Karpas-422 (cell line): Measurements from ENCODE around the gene OSCP1. TPM values are rescaled to one million over a fixed set of nuclear protein-coding genes. Genes with fewer than 3 reads are reported as not detected.

Source experiments
- DNase-seq: peaks from one replicate; pipeline ENCODE4 v3.0.0-alpha.2; 2015
- H2AFZ ChIP-seq: fragments of 200-600 bp; sonication (generic); 2 replicates; pipeline ENCODE4 v1.6.1; 2014; ENCODE audit warnings: antibody characterized with exemption, low read length, mixed read lengths
- H3K27ac ChIP-seq: fragments of 200-600 bp; sonication (generic); 2 replicates; pipeline ENCODE4 v1.5.1; 2014; ENCODE audit warnings: mild to moderate bottlenecking, low read length, moderate library complexity
- H3K27me3 ChIP-seq: fragments of 200-600 bp; sonication (generic); 2 replicates; pipeline ENCODE4 v1.6.1; 2014; ENCODE audit warnings: low read length, mixed read lengths
- H3K36me3 ChIP-seq: fragments of 200-600 bp; sonication (generic); 2 replicates; pipeline ENCODE4 v1.6.1; 2014; ENCODE audit warnings: low read length, mixed read lengths; ENCODE audit not compliant: insufficient read depth
- H3K4me1 ChIP-seq: fragments of 200-600 bp; sonication (generic); 2 replicates; pipeline ENCODE4 v1.6.1; 2014; ENCODE audit warnings: mild to moderate bottlenecking, low read length, mixed read lengths
- H3K4me2 ChIP-seq: fragments of 200-600 bp; sonication (generic); 2 replicates; pipeline ENCODE4 v1.6.1; 2014; ENCODE audit warnings: low read length, low read depth, mild to moderate bottlenecking; ENCODE audit not compliant: poor library complexity, severe bottlenecking
- H3K4me3 ChIP-seq: fragments of 200-600 bp; sonication (generic); 2 replicates; pipeline ENCODE4 v1.5.1; 2014; ENCODE audit warnings: mild to moderate bottlenecking, antibody characterized with exemption, low read length, mixed read lengths
- H3K79me2 ChIP-seq: fragments of 200-600 bp; sonication (generic); 2 replicates; pipeline ENCODE4 v1.6.1; 2014; ENCODE audit warnings: mild to moderate bottlenecking, low read length, mixed read lengths
- H3K9ac ChIP-seq: fragments of 200-600 bp; sonication (generic); 2 replicates; pipeline ENCODE4 v1.6.0; 2014; ENCODE audit warnings: low read length
- H3K9me2 ChIP-seq: fragments of 200-600 bp; sonication (generic), shearing (Covaris generic); replicated peaks from 2 replicates; pipeline ENCODE4 v1.6.0; 2014; ENCODE audit warnings: mild to moderate bottlenecking, low read length, moderate library complexity; ENCODE audit not compliant: insufficient read depth
- H3K9me3 ChIP-seq: fragments of 300-700, 200-600 bp; sonication (generic); 2 replicates; pipeline ENCODE4 v1.6.1; 2014; ENCODE audit warnings: low read length, mixed read lengths
- H4K20me1 ChIP-seq: fragments of 200-600 bp; sonication (generic); 2 replicates; pipeline ENCODE4 v1.6.1; 2014; ENCODE audit warnings: mild to moderate bottlenecking, antibody characterized with exemption, low read length, low read depth; ENCODE audit not compliant: insufficient read depth
- total RNA-seq: library from RNA; depleted of rRNA; stranded (reverse); fragments of >200 nt; shearing (Covaris generic); gene quantifications from 2 replicates; pipeline ENCODE4 v1.2.3, GENCODE V29; 2014; ENCODE audit warnings: low replicate concordance

The OSCP1 gene
- total RNA-seq, 1 experiment from 2014 or later, result 15.0 TPM

GRCh38 chr1:36467700-36468455 is 17.6 kb upstream of the OSCP1 start:
- Histone ChIP-seq H3K27me3 (no peaks in the 10 kb centered on the region), H2AFZ (no peak overlapping the region), H3K36me3 (no peaks in the 10 kb centered on the region), H3K4me3 (no peak overlapping the region), H3K79me2 (peaks cover 13% of the 10 kb centered on the region), H3K4me1 (peaks cover 28% of the 10 kb centered on the region), H3K27ac (no peak overlapping the region), H4K20me1 (no peaks in the 10 kb centered on the region), H3K9ac (no peak overlapping the region), H3K9me2 (no peaks in the 10 kb centered on the region), H3K9me3 (no peaks in the 10 kb centered on the region), H3K4me2 (no peak overlapping the region)
- no peak for DNase-seq

DNA sequence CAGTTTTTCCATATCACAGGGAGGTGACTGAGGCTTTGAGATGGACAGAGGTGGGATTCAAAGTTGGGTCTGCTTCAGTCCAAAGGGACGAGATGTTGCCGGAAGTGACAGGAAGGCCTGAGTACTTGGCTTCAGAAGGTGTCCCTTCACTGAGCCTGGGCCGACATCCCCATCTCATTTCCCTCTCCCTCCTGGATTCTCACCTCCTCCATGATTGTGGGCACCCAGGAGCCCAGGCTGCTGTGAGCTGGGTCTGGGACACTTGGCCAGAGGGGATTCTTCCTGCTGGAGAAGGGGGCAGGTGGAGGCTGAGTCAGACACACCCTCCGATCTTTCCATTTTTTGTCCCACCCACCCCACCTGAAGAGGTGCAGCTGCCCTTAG is 16.8 kb upstream of the OSCP1 start:
- Histone ChIP-seq H3K79me2 (peaks cover 19% of the 10 kb centered on the region), H3K27me3 (no peaks in the 10 kb centered on the region), H3K27ac (no peak overlapping the region), H3K4me2 (no peak overlapping the region), H2AFZ (no peak overlapping the region), H3K4me3 (no peak overlapping the region), H3K9me3 (no peaks in the 10 kb centered on the region), H3K36me3 (peaks cover 5% of the 10 kb centered on the region; the same call in 1 of the 2 replicates), H3K9ac (no peak overlapping the region), H3K9me2 (no peaks in the 10 kb centered on the region), H3K4me1 (peaks cover 32% of the 10 kb centered on the region), H4K20me1 (no peaks in the 10 kb centered on the region)
- DNase-seq, result no peak

DNA sequence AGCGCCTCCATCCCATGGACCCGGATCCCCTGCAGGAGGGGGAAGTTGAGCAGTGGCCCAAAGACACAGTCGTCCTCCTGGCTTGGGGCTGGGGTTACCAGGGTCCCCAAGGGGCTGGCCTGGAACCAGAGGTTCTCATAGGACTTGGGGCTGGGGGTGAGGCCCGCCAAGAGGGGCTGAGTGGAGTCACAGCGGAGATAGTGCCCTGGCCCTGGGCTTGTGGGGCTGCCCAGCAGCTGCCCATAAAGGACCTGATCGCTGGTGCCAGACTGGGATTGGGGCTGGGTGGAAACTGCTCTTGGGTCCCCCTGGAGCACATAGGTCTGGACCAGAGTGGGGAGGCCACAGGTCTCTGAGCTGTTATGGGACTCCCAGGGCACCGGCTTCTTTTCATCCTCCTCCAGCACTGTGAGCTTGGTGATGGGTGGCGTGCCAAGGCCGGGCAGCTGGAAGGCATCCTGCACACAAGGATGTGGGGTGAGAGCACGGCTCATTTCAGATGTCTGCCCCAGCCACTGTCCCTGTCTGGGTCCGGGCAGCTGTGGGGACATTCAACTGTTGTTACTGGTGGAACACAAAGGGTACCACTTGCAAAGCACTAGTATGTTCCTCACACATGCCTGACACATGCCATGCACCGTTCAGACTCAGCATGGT is 16.2 kb upstream of the OSCP1 start:
- Histone ChIP-seq H3K9ac (no peak overlapping the region), H3K27ac (no peak overlapping the region), H2AFZ (no peak overlapping the region), H3K36me3 (peaks cover 10% of the 10 kb centered on the region; the same call in 1 of the 2 replicates), H3K27me3 (no peaks in the 10 kb centered on the region), H3K4me3 (no peak overlapping the region), H3K79me2 (peaks cover 24% of the 10 kb centered on the region), H3K4me1 (peaks cover 28% of the 10 kb centered on the region), H3K9me2 (no peaks in the 10 kb centered on the region), H4K20me1 (no peaks in the 10 kb centered on the region), H3K4me2 (no peak overlapping the region), H3K9me3 (no peaks in the 10 kb centered on the region)
- DNase-seq, result no peak

DNA sequence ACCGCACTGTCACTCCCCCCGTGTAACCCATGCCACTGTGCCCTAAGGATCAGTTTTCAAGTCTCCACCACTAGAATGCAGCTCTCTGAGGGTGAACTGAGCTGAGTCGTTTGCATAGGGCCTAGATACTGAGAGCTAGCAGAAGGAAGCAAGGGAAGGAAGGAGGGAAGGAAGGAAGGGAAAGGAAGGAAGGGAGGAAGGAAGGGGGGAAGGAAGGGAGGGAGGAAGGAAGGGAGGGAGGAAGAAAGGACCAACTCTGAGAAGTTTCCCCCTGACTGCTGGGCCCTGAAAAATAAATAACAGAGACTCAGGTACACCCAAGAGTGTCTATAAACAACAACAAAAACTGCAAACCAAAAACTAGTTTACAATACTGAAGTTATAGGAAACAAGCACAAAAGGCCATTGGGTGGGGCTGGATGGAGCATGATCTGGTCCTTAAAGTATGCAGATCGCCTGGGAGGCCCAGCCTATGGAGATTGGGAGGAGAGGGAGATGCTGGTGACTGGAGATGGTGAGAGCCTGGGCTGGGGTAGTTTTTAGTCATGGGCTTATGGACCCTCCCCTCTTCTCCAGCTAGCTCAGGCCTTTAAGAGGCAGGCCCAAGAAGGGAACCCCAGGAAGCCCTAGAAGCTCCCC is 15.6 kb upstream of the OSCP1 start:
- Histone ChIP-seq H3K9me3 (no peaks in the 10 kb centered on the region), H3K9me2 (no peaks in the 10 kb centered on the region), H3K4me2 (peak overlapping the region; percentile 99), H4K20me1 (no peaks in the 10 kb centered on the region), H3K27me3 (no peaks in the 10 kb centered on the region), H3K9ac (no peak overlapping the region), H2AFZ (no peak overlapping the region), H3K27ac (no peak overlapping the region), H3K4me3 (no peak overlapping the region), H3K79me2 (peaks cover 27% of the 10 kb centered on the region), H3K36me3 (peaks cover 13% of the 10 kb centered on the region; the same call in 1 of the 2 replicates), H3K4me1 (peaks cover 25% of the 10 kb centered on the region)
- no peak for DNase-seq

DNA sequence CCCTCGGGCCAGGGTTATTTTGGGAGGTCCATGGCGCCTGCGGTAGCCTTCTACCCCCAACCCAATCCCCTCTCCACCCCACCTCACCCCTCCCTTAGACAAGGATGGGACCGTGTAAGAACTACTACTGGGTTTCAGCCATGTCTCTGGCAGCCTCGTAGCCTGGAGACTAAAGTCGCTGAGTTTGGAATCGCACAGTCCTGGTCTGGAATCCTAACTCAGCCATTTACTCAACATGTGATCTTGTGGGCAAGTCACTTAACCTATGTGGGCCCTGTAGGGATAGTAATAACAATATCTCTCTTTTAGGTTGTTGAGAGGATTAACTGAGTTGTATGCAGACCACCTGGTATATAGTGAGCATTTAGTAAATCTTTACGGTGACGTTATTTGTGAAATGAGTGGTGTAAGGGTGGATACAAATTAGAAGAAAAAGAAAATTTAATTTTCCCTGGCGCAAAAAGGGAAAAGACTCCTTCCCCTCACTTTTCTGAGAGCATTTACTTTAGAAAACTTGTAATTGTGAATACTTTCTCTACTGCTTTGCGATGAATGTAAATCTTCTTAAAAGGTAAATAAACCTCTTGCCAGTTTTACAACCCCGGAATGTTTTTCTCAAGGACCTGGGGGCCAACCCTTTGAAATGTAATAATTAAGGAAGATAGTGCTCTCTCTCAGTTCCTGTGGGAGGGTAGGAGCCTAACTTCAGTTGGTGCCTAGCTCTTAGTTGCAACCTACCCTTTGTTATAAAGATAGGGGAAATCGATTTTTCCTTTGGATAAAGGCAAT is 14.5 kb upstream of the OSCP1 start:
- no peaks in the 10 kb centered on the region for H3K9me3 ChIP-seq
- H3K27ac ChIP-seq, result peak overlapping the region; percentile 77
- H3K9ac ChIP-seq, result peak overlapping the region; percentile 91
- no peaks in the 10 kb centered on the region for H3K9me2 ChIP-seq
- peaks cover 27% of the 10 kb centered on the region for H3K79me2 ChIP-seq
- no peaks in the 10 kb centered on the region for H4K20me1 ChIP-seq
- H2AFZ ChIP-seq, result peak overlapping the region; percentile 88; the same call in 1 of the 2 replicates
- peak overlapping the region; percentile 99 for H3K4me2 ChIP-seq
- no peaks in the 10 kb centered on the region for H3K27me3 ChIP-seq
- H3K4me3 ChIP-seq, result peak overlapping the region; percentile 98
- H3K36me3 ChIP-seq, result peaks cover 18% of the 10 kb centered on the region; the same call in 1 of the 2 replicates
- peaks cover 25% of the 10 kb centered on the region for H3K4me1 ChIP-seq
- DNase-seq, result no peak

GRCh38 chr1:36463803-36464604 is 13.8 kb upstream of the OSCP1 start, which contains the start of gene MRPS15:
Gene MRPS15, minus strand, starts transcription at chr1:36464384. Its CDS starts 109 bp downstream, at chr1:36464275.
- Histone ChIP-seq H3K4me3 (peak within 1 kb of the TSS; percentile 98), H3K4me1 (peaks cover 25% of the 10 kb centered on the region), H3K9ac (peak within 1 kb of the TSS; percentile 91), H3K9me3 (no peaks in the 10 kb centered on the region), H3K9me2 (no peaks in the 10 kb centered on the region), H3K36me3 (peaks cover 18% of the 10 kb centered on the region; the same call in 1 of the 2 replicates), H2AFZ (peak within 1 kb of the TSS; percentile 88; the same call in 1 of the 2 replicates), H3K4me2 (peak within 1 kb of the TSS; percentile 99), H3K27ac (peak within 1 kb of the TSS; percentile 77), H3K27me3 (no peaks in the 10 kb centered on the region), H4K20me1 (no peaks in the 10 kb centered on the region), H3K79me2 (peaks cover 27% of the 10 kb centered on the region)
- DNase-seq, result peak; percentile 98

DNA sequence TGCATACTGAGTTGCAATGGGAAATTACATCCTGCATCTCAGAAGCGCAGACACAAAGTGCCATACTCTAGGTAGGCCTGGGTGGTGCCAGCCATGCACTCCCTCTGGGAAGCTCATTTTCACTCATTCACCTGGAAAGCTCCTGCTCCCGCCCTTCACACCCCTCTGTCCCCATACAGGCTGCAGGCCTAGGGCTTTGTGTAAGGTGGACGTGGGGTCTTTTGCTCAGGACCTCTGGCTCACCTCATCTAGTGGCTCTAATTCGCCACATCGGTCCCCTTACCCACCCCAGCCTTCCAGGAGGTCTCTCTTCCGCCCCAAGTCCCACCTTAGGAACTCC is 13.2 kb upstream of the OSCP1 start:
- peak; percentile 63 for DNase-seq
- Histone ChIP-seq H3K4me2 (peak overlapping the region; percentile 99), H2AFZ (no peak overlapping the region; the same call in 1 of the 2 replicates), H3K4me3 (peak overlapping the region; percentile 98), H3K9me2 (no peaks in the 10 kb centered on the region), H3K27ac (peak overlapping the region; percentile 54; the same call in 1 of the 2 replicates), H3K9ac (peak overlapping the region; percentile 91), H3K9me3 (no peaks in the 10 kb centered on the region), H3K4me1 (peaks cover 25% of the 10 kb centered on the region), H3K27me3 (no peaks in the 10 kb centered on the region), H4K20me1 (no peaks in the 10 kb centered on the region), H3K36me3 (peaks cover 18% of the 10 kb centered on the region; the same call in 1 of the 2 replicates), H3K79me2 (peaks cover 27% of the 10 kb centered on the region)
